Tibial nerve (tissue), 3 donors: Measurements from ENCODE around the gene MMP10.

Source experiments
- CTCF ChIP-seq, 5 experiments: fragments of 200-600 bp in 3 of 5; fragments of 450-650 bp in 2 of 5; sonication (generic) in 3 of 5; IDR thresholded peaks; one replicate each; pipeline ENCODE4 v1.5.1; 2016 to 2019; ENCODE audit warnings: antibody characterized with exemption in 5 of 5, mild to moderate bottlenecking in 3 of 5, moderate library complexity in 2 of 5
- POLR2A ChIP-seq, 2 donors: fragments of 450-650 bp; IDR thresholded peaks; one replicate each; pipeline ENCODE4 v1.6.1; 2017; ENCODE audit warnings: antibody characterized with exemption in 2 of 2, mild to moderate bottlenecking in 2 of 2, moderate library complexity in 2 of 2

GRCh38 chr11:102727890-102728289 lies 52.5 kb downstream of the MMP10 start:
- TF ChIP-seq CTCF (IDR thresholded peaks at IDR 0.05) (no peak), POLR2A (IDR thresholded peaks at IDR 0.05) (no peak)
